H1 (cell line): ENCODE measurements around the gene ZFP37. TPM values are rescaled to one million over a fixed set of nuclear protein-coding genes. Genes with fewer than 3 reads are reported as not detected.

Source experiments
- CBX5 ChIP-seq: fragments of 300-800, 300-1000 bp; sonication (generic); IDR thresholded peaks from 2 replicates; pipeline ENCODE4 v1.7.1; 2016; ENCODE audit warnings: antibody characterized with exemption, low read length, low read depth
- EP300 ChIP-seq, 2 experiments: IDR thresholded peaks; 1 replicate in 1 of 2; 2 replicates in 1 of 2; pipeline ENCODE4 v1.6.1; 2011 to 2012; ENCODE audit warnings: low read depth in 2 of 2, low read length in 2 of 2, mild to moderate bottlenecking in 2 of 2, borderline replicate concordance in 1 of 2, inconsistent platforms in 1 of 2, moderate library complexity in 1 of 2
- GTF2F1 ChIP-seq: IDR thresholded peaks from 2 replicates; pipeline ENCODE4 v1.6.1; 2012; ENCODE audit warnings: low read depth, low read length, improper control_type of control experiment, borderline replicate concordance
- POU5F1 ChIP-seq: IDR thresholded peaks from 2 replicates; pipeline ENCODE4 v1.6.1; 2011; ENCODE audit warnings: low read depth, mild to moderate bottlenecking, low read length, moderate library complexity
- SAP30 ChIP-seq: fragments of 300-600 bp; sonication (generic); IDR thresholded peaks from 2 replicates; pipeline ENCODE4 v1.7.1; 2012; ENCODE audit warnings: low read length, moderate library complexity, mild to moderate bottlenecking, inconsistent platforms; ENCODE audit not compliant: insufficient read depth, insufficient replicate concordance
- SP1 ChIP-seq: IDR thresholded peaks from 2 replicates; pipeline ENCODE4 v1.6.1; 2011; ENCODE audit warnings: low read depth, low read length
- TAF7 ChIP-seq: optimal IDR thresholded peaks from 2 replicates; pipeline ENCODE3; 2011; ENCODE audit warnings: low read depth, mild to moderate bottlenecking, inconsistent platforms, low read length, moderate library complexity, borderline replicate concordance
- polyA plus RNA-seq, 7 experiments: library from polyadenylated mRNA; depleted of rRNA in 3 of 7; stranded (reverse) in 5 of 7; unstranded in 2 of 7; fragments of >200 nt in 5 of 7; fragments of 200-250 nt in 2 of 7; gene quantifications; 1 replicate in 5 of 7; 2 replicates in 1 of 7; 4 replicates in 1 of 7; pipeline versions ENCODE4 v1.2.1 to v1.2.3, GENCODE V29; 2011 to 2013; ENCODE audit warnings: missing spikeins in 2 of 7, mixed read lengths in 2 of 7
- total RNA-seq: library from RNA; stranded (reverse); fragmentation: NEBNext Ultra II Directional; extraction: Animal tissue kit (Norgen Biotek cat#: 25700); gene quantifications from 2 replicates; pipeline ENCODE4 v1.2.1, GENCODE V29; 2021

Gene ZFP37
- total and polyA plus RNA-seq, 2 of the 8 experiments (the other 6 are each of a cell fraction or from before 2014, with no cell fraction given) = 0.38 to 5.1 TPM

GRCh38 chr9:113018247-113018646 is 38.3 kb downstream of the ZFP37 start (continued):
- TF ChIP-seq GTF2F1 (no peak), SAP30 (no peak), TAF7 (no peak), SP1 (no peak), POU5F1 (no peak), CBX5 (no peak), EP300 (IDR thresholded peaks at IDR 0.05; ENCODE audit: borderline replicate concordance in 1 of 2, low read depth in 2 of 2, low read length in 2 of 2) (no peak)
